GM12878 (cell line): ENCODE measurements around the gene SCGN. TPM values are rescaled to one million over a fixed set of nuclear protein-coding genes. Genes with fewer than 3 reads are reported as not detected.

Experiments
- ATAC-seq: fragments of 200-7000 bp; cut with Tn5 transposase; 3 replicates; pipeline ENCODE4 v1.9.1; 2020; ENCODE audit warnings: mild to moderate bottlenecking, moderate library complexity
- BruUV-seq: library from RNA; stranded (reverse); fragments of 400-500 nt; replicated peaks from 2 replicates; lab custom pipeline; 2021; lab: Mats Ljungman, UMichigan
- CTCF ChIA-PET: fragments of 300-600 bp; sonication (Branson Sonifier 250); formaldehyde crosslinking; extraction: SDS; loops from one replicate; lab custom pipeline; 2021; ENCODE audit warnings: inconsistent platforms; lab: Yijun Ruan, JAX
- POLR2A ChIA-PET: fragments of 350-600 bp; formaldehyde crosslinking; extraction: SDS; loops from one replicate; lab custom pipeline; 2021; ENCODE audit warnings: inconsistent platforms; lab: Charles Lee
- RAD21 ChIA-PET: fragments of 300-600 bp; sonication (Branson Sonifier 250); formaldehyde crosslinking; loops from one replicate; lab custom pipeline; 2023; ENCODE audit warnings: antibody characterized with exemption; ENCODE audit not compliant: unreplicated experiment; lab: Charles Lee
- SMC1A ChIA-PET: fragments of 300-600 bp; sonication (Branson Sonifier 250); formaldehyde crosslinking; loops from one replicate; lab custom pipeline; 2023; ENCODE audit not compliant: unreplicated experiment, uncharacterized antibody; lab: Charles Lee
- DNase-seq: peaks from one replicate; pipeline ENCODE4 v3.0.0-alpha.2; 2011; ENCODE audit warnings: low read depth, low spot score
- FAIRE-seq: peaks from 3 replicates; lab custom pipeline; 2011; peaks lifted over from hg19 to GRCh38; lab: Jason Lieb, UNC
- H2AFZ ChIP-seq: 2 replicates; pipeline ENCODE4 v1.6.0; 2011; ENCODE audit warnings: low read depth, low read length, control low read depth; ENCODE audit not compliant: control insufficient read depth
- H3K27ac ChIP-seq: 2 replicates; pipeline ENCODE4 v1.5.1; 2011; ENCODE audit warnings: control low read depth; ENCODE audit not compliant: control insufficient read depth, insufficient read depth
- H3K27me3 ChIP-seq, 2 experiments: replicated peaks in 1 of 2; 2 replicates each; pipeline versions ENCODE4 v1.6.0 to v1.6.1; 2011; ENCODE audit warnings: low read length in 1 of 2; ENCODE audit not compliant: control insufficient read depth in 2 of 2, insufficient read depth in 2 of 2
- H3K36me3 ChIP-seq, 2 experiments: 2 replicates each; pipeline ENCODE4 v1.5.1; 2011; ENCODE audit warnings: low read length in 1 of 2; ENCODE audit not compliant: control insufficient read depth in 2 of 2, insufficient read depth in 2 of 2
- H3K4me1 ChIP-seq: 2 replicates; pipeline ENCODE4 v1.6.1; 2011; ENCODE audit warnings: mild to moderate bottlenecking, low read length, moderate library complexity, mixed read lengths; ENCODE audit not compliant: control insufficient read depth, insufficient read depth
- H3K4me2 ChIP-seq: 2 replicates; pipeline ENCODE4 v1.6.0; 2011; ENCODE audit warnings: control low read depth; ENCODE audit not compliant: control insufficient read depth, insufficient read depth
- H3K4me3 ChIP-seq: fragments of 200-600 bp; sonication (generic); 2 replicates; pipeline ENCODE4 v1.5.1; 2016
- H3K79me2 ChIP-seq: 2 replicates; pipeline ENCODE4 v1.6.0; 2011; ENCODE audit warnings: low read length; ENCODE audit not compliant: control insufficient read depth, insufficient read depth
- H3K9ac ChIP-seq: 2 replicates; pipeline ENCODE4 v1.8.0; 2011; ENCODE audit warnings: low read length, control low read depth, mixed read lengths; ENCODE audit not compliant: control insufficient read depth, insufficient read depth
- H3K9me3 ChIP-seq: replicated peaks from 3 replicates; pipeline ENCODE4 v1.5.1; 2011; ENCODE audit warnings: mild to moderate bottlenecking, low read length; ENCODE audit not compliant: control insufficient read depth, insufficient read depth
- H4K20me1 ChIP-seq: 2 replicates; pipeline ENCODE4 v1.6.0; 2011; ENCODE audit not compliant: control insufficient read depth, insufficient read depth
- BACH1 ChIP-seq: fragments of 450-650 bp; IDR thresholded peaks from 2 replicates; pipeline ENCODE4 v1.6.1; 2017; ENCODE audit warnings: mild to moderate bottlenecking, borderline replicate concordance
- DPF2 ChIP-seq: fragments of 450-650 bp; IDR thresholded peaks from 2 replicates; pipeline ENCODE4 v1.6.1; 2017; ENCODE audit warnings: mild to moderate bottlenecking
- FOXK2 ChIP-seq: fragments of 450-650 bp; IDR thresholded peaks from 2 replicates; pipeline ENCODE4 v1.6.1; 2017; ENCODE audit warnings: mild to moderate bottlenecking, moderate library complexity
- HDGF ChIP-seq: fragments of 450-650 bp; IDR thresholded peaks from 2 replicates; pipeline ENCODE4 v1.6.1; 2016; ENCODE audit warnings: antibody characterized with exemption
- IKZF1 ChIP-seq: fragments of 450-650 bp; conservative IDR thresholded peaks from 2 replicates; pipeline ENCODE4 v1.6.1; 2017; ENCODE audit warnings: antibody characterized with exemption, mild to moderate bottlenecking
- MEF2B ChIP-seq: fragments of 450-650 bp; IDR thresholded peaks from 2 replicates; pipeline ENCODE4 v1.6.1; 2018; ENCODE audit warnings: mild to moderate bottlenecking, moderate library complexity; ENCODE audit not compliant: partially characterized antibody, poor library complexity, severe bottlenecking
- MTA2 ChIP-seq: fragments of 450-650 bp; IDR thresholded peaks from 2 replicates; pipeline ENCODE4 v1.6.1; 2016; ENCODE audit warnings: low read depth, mild to moderate bottlenecking, moderate library complexity
- MXI1 ChIP-seq: fragments of 150-350 bp; IDR thresholded peaks from 2 replicates; pipeline ENCODE4 v1.6.1; 2011; ENCODE audit warnings: low read depth, mild to moderate bottlenecking, inconsistent platforms, low read length, improper control_type of control experiment
- NFXL1 ChIP-seq: fragments of 450-650 bp; IDR thresholded peaks from 2 replicates; pipeline ENCODE4 v1.6.1; 2017; ENCODE audit warnings: antibody characterized with exemption, mild to moderate bottlenecking, borderline replicate concordance
- POLR2AphosphoS2 ChIP-seq: IDR thresholded peaks from 2 replicates; pipeline ENCODE4 v1.6.1; 2011; ENCODE audit warnings: low read depth, mild to moderate bottlenecking, low read length, improper control_type of control experiment, moderate library complexity
- RB1 ChIP-seq: fragments of 450-650 bp; formaldehyde crosslinking; IDR thresholded peaks from 2 replicates; pipeline ENCODE4 v1.6.1; 2017; ENCODE audit warnings: mild to moderate bottlenecking, borderline replicate concordance
- RFX5 ChIP-seq: IDR thresholded peaks from 2 replicates; pipeline ENCODE4 v1.6.1; 2011; ENCODE audit warnings: low read depth, low read length, improper control_type of control experiment
- SUPT20H ChIP-seq: IDR thresholded peaks from 2 replicates; pipeline ENCODE4 v1.6.1; 2011; ENCODE audit warnings: low read depth, mild to moderate bottlenecking, low read length, moderate library complexity, borderline replicate concordance; ENCODE audit not compliant: control insufficient read depth
- TBL1XR1 ChIP-seq: IDR thresholded peaks from 2 replicates; pipeline ENCODE4 v1.6.1; 2012; ENCODE audit warnings: low read depth, low read length, improper control_type of control experiment
- ZNF207 ChIP-seq: fragments of 450-650 bp; IDR thresholded peaks from 2 replicates; pipeline ENCODE4 v1.6.1; 2014; ENCODE audit warnings: antibody characterized with exemption, mild to moderate bottlenecking, borderline replicate concordance
- WGBS: methylation state at CpG from one replicate; pipeline ENCODE4 v1.1.6; 2016; ENCODE audit warnings: low lambda C conversion rate; ENCODE audit not compliant: insufficient replicate concordance, insufficient coverage; ENCODE audit errors: missing lambda C conversion rate; 5-methylcytosine and 5-hydroxymethylcytosine counted together
- in situ Hi-C: fragments of 300-500 bp; cut with MboI; formaldehyde crosslinking; loops from 9 replicates; pipeline ENCODE4 v1.14.3; 2018; ENCODE audit warnings: mixed read lengths
- intact Hi-C: fragments of 100-400 bp; cut with micrococcal nuclease; formaldehyde crosslinking; loops from one replicate; pipeline ENCODE4 v1.14.2; 2022; ENCODE audit not compliant: unreplicated experiment
- polyA plus RNA-seq, 11 experiments: library from polyadenylated mRNA; depleted of rRNA in 4 of 11; unstranded in 6 of 11; stranded (reverse) in 5 of 11; fragments of >200 nt; fragmentation: Nextera tagmentation in 4 of 11; fragmentation: Illumina TruSeq in 1 of 11; extraction: Ambion mirVana in 4 of 11; extraction: Trizol in 1 of 11; gene quantifications; 1 replicate in 1 of 11; 2 replicates in 10 of 11; pipeline versions ENCODE4 v1.2.1 to v1.2.3, GENCODE V29; 2011 to 2016; ENCODE audit warnings: inconsistent platforms in 2 of 11, missing spikeins in 2 of 11, low read depth in 1 of 11
- total RNA-seq, 4 experiments: library from RNA; depleted of rRNA in 3 of 4; stranded (reverse); fragments of >200 nt in 3 of 4; fragmentation: Illumina TruSeq in 1 of 4; extraction: Trizol in 1 of 4; gene quantifications; 2 replicates each; pipeline versions ENCODE4 v1.2.1 to v1.2.3, GENCODE V29; 2013 to 2021
- TF ChIP-seq, protein P1 (sequence below): fragments of 450-650 bp; IDR thresholded peaks from 2 replicates; pipeline ENCODE4 v1.6.1; 2017; ENCODE audit warnings: borderline replicate concordance

SCGN gene
- total and polyA plus RNA-seq, 10 of the 15 experiments (the other 5 are each of a cell fraction or from before 2014, with no cell fraction given), result not detected

DNA sequence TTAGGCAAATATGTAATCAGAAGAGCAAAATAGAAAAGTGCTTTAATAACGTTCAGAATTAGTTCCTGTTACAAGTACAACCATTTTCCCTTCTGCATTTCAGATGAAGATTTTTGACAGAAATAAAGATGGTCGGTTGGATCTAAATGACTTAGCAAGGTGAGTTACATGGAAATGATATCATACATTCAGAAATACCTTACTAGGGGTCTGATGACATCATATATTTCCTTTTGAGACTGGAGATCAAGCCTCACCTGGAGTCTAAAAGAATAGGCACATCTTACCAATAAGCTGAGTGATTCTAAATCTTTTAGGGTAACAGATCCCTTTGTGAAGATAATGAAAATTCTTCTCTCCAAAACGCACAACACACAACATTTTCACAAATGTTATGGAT is 29.8 kb downstream of the SCGN start:
- ChIA-PET CTCF (no interaction called here), SMC1A (no interaction called here), POLR2A (no interaction called here), RAD21 (no interaction called here)
- Histone ChIP-seq H4K20me1 (no peaks in the 10 kb centered on the region), H2AFZ (no peak overlapping the region), H3K4me2 (no peak overlapping the region), H3K4me1 (no peaks in the 10 kb centered on the region), H3K9ac (no peak overlapping the region), H3K27me3 (no peaks in the 10 kb centered on the region; a peak in 1 of 4 replicates), H3K9me3 (no peaks in the 10 kb centered on the region), H3K36me3 (no peaks in the 10 kb centered on the region), H3K4me3 (no peak overlapping the region), H3K79me2 (no peaks in the 10 kb centered on the region), H3K27ac (no peak overlapping the region)
- FAIRE-seq (no peak), ATAC-seq (no peak), DNase-seq (no peak)
- 13% methylated on average over 3 of the region's 3 CpGs for WGBS
- in situ Hi-C loops (no loop called here), intact Hi-C loops (no loop called here)
- BruUV-seq, result no TSS peak
- TF ChIP-seq DPF2, result no peak
- no peak for TF ChIP-seq POLR2AphosphoS2
- no peak for TF ChIP-seq RFX5
- TF ChIP-seq TBL1XR1, result no peak
- no peak for TF ChIP-seq SUPT20H
- no peak for TF ChIP-seq MEF2B
- TF ChIP-seq MTA2, result no peak
- TF ChIP-seq BACH1, result no peak
- TF ChIP-seq NFXL1, result no peak
- TF ChIP-seq, protein P1, sequence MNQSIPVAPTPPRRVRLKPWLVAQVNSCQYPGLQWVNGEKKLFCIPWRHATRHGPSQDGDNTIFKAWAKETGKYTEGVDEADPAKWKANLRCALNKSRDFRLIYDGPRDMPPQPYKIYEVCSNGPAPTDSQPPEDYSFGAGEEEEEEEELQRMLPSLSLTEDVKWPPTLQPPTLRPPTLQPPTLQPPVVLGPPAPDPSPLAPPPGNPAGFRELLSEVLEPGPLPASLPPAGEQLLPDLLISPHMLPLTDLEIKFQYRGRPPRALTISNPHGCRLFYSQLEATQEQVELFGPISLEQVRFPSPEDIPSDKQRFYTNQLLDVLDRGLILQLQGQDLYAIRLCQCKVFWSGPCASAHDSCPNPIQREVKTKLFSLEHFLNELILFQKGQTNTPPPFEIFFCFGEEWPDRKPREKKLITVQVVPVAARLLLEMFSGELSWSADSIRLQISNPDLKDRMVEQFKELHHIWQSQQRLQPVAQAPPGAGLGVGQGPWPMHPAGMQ, result no peak
- TF ChIP-seq IKZF1, result no peak
- TF ChIP-seq HDGF, result no peak
- no peak for TF ChIP-seq FOXK2
- TF ChIP-seq MXI1, result no peak
- TF ChIP-seq RB1, result no peak
- no peak for TF ChIP-seq ZNF207
